ENCODE results near the gene ID3.

ID3 gene, protein sequence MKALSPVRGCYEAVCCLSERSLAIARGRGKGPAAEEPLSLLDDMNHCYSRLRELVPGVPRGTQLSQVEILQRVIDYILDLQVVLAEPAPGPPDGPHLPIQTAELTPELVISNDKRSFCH

DNA sequence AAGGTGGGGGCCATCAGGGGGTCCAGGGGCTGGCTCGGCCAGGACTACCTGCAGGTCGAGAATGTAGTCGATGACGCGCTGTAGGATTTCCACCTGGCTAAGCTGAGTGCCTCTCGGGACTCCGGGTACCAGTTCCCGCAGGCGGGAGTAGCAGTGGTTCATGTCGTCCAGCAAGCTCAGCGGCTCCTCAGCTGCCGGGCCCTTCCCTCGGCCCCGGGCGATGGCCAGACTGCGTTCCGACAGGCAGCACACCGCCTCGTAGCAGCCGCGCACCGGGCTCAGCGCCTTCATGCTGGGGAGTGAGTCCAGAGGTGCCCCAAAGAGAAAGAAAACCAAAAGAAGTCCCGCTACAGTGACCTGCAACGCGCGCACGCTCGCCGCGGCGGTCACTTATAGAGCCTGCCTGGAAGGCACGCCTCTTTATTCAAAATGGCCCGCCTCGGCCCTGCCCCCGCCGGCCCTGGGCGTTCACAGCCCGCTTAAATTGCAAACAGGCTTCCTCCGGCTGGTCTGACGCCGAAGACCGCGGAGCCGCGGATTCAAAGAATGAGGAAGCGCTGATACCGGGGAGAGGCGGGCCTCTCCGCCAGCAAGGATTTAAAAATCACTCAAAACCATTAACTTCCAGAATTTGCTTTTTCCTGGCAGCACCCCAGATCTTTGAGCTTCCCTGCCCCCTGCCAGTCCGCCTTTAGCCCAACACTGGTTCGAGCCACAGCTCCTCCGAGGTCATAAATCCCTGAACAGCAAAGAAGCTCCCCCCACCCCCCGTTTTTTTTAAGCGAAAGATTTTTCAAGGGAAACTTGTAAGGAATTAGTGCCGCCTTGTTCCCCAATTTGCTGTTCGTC, at the start of gene ID3:
ID3 (minus strand) TSS at position 366 of the 849 bp plus-strand sequence; CDS start at position 291, 75 bp downstream.
- DNase-seq: peak; percentile 87

DNA sequence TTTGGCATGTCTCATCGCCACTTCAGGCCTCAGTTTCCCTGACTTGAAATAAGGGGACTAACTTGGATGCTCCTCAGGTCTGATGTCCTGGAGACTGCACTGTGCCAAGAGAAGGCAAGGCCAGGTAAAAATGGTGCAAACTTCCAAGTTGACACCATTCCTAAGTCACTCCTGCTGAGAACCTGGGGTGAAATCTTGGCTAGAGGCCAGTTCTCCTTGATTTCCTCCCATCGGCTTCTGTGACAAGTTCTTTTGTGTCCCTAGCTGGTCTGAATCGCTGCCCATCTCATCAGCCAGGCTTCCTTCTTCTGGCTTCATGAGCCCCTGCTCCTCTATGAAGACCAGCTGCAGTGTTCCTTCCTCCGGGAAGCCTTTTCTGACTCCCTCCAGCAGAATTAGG, 48.6 kb upstream of the ID3 start:
- no peak for DNase-seq

DNA sequence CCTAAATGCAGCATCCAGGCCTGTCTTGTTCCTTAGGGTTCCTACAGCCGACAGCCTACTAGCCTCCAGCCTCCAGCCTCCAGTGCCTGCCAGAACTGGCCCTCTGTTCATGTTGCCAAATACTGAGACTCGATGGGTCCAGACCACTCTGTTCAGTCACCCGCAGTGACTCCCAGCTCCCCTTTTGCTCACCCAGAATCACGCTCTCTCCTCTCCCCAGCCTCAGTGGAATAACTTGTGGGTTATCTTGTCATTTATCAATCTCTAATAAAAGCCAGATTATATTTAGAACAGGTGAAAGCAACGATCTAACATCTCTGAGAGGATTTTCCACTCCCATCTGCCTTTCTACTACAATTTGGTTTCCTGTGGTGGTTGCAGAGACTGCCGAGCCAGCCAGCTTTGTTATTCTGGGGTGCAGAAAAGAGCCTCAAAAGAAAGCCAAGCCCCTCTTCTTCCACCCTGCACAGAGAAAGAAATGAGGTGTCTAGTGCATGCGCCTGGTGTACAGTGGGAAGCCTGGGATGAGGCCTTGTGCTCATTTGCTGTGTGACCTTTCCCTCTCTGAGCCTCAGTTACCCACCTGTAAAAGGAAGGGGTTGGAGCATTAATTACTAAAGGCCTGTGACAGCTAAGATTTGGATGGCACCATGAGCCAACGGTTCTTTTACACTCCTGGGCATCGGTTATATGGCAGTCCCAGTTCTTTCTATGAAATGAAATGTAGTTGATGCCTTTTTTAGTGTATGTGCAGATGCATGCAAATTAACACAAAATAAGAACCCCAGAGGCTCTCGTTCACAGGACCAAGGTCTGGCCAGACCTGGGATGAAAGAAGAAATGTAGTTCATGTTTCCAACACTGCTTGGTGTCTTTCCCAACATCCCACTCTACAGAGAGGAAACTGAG, 42.9 kb upstream of the ID3 start:
- DNase-seq: no peak

DNA sequence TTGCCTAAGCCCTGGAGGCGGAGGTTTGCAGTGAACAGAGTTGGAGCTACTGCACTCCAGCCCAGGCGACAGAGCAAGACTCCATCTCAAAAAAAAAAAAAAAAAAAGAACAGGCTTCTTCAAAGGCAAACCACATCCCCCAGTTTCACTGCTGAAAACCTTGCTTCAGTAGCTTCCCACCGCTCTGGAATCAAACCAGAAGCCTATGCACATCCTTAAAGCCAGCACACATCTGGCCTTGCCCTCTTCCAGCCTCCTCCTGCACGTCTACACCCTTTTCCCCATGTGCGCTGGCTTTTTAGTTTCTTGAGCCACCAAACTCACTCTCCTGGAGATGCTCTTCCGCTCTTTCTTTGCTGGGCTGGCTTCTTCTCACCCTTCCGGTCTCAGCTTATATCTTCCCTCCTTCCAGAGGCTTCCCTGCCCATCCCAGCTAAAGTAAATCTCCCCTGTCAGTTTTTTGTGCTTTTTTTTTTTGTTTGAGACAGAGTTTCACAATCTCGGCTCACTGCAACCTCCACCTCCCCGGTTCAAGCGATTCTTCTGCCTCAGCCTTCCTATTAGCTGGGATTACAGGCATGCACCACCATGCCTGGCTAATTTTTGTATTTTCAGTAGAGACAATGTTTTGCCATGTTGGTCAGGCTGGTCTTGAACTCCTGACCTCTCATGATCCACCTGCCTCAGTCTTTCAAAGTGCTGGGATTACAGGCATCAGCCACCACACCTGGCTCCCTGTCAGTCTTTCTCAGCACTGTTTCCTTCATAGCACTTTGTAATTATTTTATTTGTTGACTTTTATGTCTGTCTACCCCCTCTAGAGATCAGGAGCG, 42.0 kb upstream of the ID3 start:
- DNase-seq: no peak

DNA sequence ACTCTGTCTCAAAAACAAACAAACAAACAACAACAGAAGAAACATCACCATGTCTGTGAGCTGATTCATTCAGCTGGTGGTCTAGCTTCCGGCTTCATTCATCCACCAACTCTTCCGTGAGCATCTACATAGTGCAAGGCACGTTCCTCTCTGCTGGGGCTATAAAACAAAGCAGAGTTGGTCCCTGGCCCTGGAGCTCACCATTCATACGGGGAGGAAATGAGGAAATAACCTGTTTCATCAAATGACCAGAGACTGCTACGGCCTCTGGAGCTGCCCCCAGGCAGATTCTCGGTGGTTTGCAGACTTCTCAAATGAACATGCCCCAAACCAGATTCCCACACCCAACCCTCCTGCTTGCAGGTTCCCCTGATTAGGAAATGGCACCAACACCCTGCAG, 41.0 kb upstream of the ID3 start:
- no peak for DNase-seq

DNA sequence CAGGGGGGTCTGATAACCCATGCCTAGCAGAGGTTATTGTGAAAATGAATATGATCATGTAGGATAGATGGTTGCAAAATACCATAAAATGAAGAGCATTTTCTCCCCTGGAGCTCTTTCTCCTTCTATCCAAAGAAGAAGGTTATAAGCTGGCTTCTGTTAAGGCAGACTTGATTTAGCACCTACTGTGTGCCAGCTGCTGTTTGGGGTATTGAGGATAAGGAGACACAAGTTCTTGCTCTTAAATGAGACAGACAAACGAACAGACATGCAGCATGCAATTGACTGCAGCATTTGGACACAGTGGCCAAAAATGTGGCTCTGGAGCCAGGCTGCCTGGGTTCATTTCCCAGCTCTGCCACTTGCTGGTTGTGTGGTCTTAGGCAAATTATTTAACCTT, 39.8 kb upstream of the ID3 start:
- DNase-seq: no peak

DNA sequence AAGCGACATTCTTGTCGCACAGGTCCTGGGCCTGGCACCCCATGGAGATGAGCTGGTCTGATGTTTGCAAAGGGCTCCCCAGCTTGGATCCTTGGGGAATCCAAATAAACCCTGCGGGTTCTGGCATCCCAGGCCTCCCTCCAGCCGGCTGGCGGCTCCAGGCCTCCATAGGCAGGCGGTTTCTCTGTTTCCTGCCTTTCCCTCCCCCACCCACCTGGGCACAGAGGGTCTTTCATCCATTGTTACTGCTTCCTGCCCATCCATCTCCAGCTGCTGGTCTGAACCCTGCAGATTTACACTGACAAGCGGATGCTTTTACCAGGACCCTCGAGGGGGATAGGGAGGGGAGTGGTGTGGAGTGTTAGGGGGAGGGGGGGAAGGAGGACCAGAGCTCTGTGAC, 39.1 kb upstream of the ID3 start:
- DNase-seq: no peak

DNA sequence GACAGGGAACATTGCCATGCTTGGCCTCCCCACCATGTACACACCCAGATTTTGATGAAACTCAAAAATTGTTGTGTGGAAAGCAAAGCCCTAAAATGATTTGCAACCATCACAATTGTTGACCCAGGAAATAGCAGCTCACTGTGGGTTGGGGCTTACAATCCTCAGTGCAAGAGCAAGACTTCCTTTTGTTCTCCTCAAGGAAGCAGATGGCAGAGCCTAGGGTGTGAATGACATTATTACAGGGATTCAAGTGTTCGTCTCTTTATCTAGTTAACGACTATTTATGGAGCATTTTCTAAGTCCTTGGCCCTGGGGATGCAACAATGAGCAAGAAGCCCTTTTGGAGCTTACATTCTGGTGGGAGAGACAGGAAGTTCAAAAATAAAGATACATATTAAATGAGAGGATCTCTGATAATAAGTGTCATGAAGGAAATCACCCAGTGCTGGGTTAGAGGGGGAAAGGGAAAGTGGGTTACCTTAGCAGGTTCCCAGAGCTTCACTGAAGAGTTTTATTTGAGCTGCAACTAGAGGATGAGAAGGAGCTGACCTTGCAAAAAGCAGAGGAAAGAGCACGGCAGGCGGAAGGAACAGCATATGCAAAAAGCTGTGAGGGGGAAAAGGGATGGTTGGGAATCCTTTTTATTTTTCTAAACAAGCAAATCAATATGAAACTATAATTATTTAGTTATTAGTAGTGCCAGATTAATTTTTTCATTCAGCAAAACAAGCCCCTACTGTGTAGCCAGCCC, 38.5 kb upstream of the ID3 start:
- DNase-seq: no peak

DNA sequence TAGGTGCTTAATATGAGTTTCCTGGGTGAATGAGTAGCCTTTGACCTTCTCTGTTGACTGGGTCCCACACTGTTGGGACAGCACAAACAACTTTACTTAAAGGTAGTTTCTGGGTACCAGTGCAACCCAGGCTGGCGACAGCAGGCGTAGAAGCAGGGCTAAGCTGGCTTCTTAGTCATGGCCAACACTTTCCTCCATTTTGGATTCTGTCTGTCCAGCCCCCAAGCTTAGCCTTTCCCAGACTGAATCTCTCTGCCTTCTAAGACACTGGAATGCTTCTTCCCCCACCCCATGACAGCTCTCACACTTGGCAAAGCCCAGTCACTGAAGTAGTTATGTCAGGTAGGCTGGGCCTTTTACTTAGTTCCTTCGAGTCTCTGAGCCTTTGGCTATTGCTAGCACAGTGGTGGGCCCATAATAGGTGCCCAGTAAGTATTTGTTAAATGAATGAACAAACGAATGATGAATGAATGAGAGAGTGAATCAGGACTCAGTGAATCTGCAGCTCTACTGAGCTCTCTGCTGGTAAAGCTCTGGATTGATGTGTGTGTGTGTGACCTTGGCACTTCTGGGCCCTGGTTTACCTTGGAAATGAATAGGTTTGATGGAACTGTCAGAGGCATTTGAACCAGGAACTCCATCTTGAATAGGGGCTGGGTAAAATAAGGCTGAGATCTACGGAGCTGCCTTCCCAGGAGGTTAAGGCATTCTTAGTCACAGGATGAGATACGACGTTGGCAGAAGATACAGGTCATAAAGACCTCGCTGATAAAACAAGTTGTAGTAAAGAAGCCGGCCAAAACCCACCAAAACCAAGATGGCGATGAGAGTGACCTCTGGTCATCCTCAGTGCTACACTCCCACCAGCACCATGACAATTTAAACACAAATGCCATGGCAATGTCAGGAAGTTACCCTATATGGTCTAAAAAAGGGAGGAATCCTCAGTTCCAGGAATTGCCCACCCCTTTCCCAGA, 37.4 kb upstream of the ID3 start:
- no peak for DNase-seq

DNA sequence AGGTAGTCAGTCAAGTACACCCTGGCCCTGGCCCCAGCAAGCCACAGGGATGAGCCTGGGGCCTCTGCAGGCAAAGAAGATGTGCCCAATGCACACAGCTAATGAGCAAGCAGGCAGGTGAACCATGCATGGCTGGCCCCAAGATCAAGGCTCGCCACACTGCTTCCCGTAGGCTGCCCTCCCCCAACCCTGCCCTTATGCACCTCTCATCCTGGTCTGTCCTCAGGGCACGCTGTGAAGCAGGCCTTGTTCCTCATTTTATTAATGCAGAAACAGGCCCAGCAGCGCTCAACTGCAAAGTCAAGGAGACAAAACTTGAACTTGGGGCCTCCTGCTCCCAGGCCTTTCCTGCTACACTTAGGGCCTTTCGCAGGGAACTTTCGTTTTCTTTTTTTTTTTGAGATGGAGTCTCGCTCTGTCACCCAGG, 35.6 kb upstream of the ID3 start:
- DNase-seq: no peak

DNA sequence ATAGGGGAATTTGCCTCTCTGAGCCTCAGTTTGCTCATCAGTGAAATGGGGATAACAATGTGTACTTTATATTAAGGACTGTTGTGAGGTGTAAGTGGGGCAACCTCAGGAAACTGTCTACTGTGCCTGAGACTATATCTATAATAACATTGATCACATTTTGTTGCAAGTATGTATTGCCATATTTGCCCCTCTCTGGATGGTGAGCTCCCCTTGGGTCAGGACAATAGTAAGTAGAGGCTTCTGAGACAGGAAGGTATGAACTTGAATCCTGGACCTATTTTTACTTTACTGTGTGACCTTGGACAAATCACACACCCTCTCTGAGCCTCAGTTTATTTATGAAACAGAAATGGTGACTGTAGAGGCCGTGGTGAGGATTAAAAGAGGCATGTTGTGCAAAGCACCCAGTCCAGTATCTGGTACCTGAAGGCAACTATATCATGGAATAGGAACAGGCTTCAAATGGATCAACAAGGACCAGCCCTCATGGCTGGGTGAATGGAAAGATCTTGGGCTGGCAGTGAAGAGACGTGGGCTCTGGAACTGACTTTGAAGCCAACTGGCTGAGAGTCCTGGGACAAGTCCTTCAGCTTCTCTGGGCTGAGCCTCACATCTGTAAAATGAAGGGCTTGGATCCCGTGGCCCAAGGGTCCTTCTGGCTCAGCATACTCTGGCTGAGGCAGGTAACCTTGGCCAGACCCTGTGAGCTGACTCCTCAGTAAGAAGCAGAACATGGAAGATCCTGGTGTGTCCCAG, 35.0 kb upstream of the ID3 start:
- DNase-seq: no peak

DNA sequence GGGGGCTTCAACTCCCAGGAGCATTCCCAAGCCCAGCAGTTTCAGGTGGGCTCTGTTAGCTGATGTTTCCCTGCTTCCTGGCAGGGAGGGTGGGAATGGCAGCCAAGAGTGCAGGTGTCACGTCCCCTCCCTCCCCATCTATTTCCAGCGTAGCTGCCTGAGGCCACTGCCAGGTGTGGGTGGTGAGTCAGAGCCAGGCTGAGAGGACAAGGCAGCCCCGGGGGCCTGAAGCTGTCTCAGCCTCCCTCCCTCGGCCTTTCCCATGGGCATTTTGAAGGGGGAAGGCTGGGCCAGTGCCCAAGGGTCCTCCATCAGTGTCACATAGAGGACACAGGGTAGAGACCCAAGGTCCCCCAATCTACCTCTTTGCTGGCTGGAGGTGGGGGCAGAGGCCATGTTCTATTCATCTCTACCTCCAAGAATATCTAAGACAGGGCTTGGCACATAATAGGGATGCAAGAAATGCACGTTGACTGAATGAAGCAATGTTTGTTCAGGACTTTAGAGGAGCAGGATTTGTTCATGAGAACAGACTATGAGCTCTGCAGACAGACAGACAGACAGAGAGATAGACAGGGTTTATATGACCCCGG, 34.4 kb upstream of the ID3 start:
- DNase-seq: no peak

DNA sequence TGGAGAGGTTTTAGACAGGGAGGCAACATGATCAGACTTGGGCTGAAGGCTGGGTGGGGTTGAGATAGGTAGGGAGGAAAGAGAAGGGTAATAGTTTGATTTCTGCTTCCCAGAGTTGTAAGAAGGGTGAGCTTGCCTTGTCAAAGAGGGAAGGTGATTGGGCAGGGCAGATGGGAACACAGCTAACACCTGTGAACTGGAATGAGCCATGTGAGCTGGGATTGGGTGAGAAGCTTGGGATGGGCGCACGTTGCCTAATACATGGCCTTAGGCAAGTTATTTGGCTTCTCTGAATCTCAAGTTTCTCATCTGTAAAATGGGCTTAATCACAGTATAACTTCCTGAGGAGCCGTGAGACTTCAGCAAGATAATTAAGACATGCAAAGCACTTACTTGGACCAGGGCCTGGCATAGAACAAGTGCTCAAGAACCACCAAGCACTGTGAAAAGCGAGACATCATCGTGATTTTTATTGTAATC, 33.8 kb upstream of the ID3 start:
- DNase-seq: no peak

DNA sequence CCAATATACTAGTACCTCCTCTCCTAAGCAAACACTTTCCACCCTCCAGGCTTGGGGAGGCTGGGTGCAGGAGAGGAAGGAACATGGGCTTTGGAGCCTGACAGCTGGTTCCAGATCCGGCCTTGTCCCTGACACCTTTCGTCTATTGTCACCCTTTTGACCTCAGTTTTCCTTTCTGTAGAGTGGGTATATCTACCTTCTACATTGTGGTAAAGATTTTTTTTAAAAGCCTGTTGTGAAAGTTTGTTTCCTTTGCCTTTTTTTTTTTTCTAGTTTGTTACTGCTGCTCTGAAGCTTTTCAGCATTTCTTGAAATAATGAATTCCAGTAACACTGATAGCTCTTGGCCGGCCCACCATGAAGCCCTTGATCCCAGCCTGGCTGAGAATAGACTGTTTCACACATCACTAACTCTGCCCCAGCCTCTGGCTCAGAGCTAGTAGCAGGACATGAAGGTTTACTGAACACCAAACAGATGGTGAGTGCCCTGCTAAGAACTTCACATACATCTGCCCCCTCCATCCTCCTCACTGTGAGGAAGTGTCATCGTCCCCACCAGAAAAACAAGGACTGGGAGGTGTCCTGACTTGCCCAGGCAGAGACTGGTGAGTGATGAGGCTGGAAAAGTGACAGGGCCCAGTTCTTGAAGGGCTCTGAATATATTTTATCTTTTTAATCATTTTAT, 33.0 kb upstream of the ID3 start:
- DNase-seq: no peak

DNA sequence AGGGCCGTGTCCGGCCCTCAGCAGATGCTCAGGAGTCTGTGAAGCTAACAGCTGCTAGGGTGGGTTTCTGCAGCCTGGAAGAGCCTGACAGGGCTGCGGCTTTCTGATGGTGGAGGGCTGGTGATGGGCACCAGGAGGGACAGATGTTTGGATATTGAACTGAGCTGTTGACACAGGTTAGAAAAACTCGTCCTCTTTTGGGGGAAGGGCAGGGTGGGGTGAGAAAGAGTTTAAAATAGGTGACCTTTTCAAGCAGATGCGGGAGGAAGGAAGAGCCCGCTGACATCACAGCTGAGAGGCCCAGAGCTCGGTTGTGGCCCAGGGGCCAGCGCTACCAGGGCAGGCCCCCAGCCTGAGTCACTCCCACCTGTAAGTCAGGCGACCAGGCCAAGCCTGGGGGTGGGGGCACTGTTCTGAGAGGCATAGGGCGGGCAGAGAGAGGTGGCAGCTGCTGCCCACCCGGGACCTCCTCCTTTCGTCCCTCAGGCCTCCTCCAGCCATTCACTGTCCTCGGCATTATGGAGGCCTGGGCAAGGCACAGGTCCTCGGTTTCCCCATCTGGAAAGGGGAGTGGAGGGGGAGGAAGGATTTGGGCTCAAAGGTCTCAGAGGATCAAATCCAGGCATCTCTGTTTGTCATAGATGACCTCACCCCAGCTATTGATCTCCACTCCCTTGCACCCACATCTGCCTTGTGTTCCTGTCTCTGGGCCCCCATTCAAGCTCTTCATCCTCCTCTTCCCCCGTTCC, 32.3 kb upstream of the ID3 start:
- DNase-seq: no peak

DNA sequence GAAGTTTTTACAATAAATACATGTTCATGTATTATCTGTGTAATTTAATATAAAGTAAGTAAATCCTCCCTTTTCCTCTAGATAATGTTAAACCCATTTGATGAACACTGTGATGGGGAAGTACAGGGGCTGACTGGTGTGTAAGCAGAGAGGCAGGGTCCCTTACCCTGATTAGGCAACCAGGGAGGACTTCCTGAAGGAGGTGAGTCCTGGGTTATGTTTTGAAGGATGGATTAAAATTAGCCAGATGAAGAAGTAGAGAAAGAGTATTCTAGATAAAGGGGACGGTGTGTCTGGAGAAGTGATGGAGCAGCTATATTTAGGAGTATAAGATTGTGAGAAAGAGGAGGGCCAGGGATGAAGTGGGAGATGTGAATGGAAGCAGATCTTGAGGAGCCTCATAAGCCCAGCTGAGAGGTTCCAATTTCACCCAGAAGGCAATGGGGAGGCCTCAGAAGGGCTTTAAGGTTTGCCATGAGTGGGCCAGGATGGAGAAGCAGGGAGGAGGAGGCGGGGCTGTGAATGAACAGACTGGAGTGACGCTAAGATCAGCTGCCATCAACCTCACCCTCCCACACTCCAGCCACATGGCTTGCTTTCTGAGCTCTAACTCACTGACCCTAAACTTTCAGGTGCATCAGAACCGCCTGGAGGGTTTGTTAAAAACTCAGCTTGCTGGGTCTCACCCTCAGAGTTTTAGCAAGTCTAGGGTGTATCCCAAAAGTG, 30.9 kb upstream of the ID3 start:
- DNase-seq: no peak

DNA sequence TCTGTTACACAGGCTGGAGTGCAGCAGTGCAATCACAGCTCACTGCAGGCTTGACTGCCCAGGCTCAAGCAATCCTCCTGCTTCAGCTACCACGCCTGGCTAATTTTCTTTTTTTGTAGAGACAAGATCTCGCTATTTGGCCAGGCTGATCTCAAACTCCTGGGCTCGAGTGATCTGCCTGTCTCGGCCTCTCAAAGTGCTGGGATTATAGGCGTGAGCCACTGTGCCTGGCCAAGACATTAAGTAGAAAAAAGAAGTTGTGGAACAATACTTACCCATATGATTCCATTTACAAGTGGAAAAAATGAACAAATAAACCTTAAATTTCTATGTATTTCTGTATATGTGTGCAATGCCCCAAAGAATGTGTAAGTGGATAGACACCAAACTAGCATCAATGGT, 30.3 kb upstream of the ID3 start:
- DNase-seq: no peak
